ENCODE data around the gene AANAT. TPM values are rescaled to one million over a fixed set of nuclear protein-coding genes. Genes with fewer than 3 reads are reported as not detected.

The AANAT gene
- total RNA-seq, 1 experiment from 2014 or later = not detected

DNA sequence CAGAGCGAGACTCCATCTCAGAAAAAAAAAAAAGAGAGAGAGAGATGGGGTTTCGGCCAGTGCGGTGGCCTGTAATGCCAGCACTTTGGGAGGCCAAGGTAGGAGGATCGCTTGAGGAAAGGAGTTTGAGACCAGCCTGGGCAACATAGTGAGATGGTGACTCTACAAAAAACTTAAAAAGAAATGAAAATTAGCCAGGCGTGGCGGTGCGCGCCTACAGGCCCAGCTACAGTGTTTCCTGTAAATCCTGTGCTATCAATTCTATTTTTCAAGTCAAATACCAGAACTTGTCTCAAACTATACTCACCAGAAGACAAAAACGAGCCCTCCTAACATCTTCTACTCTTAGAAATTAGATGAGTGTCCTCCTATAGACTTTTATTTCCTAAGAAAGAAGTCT, 33.7 kb upstream of the AANAT start:
- Mint-ChIP-seq H3K27ac (ENCODE audit: unreplicated experiment) (no peak overlapping the region), H3K9me3 (ENCODE audit: low read depth, unreplicated experiment) (no peaks in the 10 kb centered on the region), H3K36me3 (ENCODE audit: insufficient read depth, unreplicated experiment) (no peaks in the 10 kb centered on the region), H3K4me3 (ENCODE audit: low read depth, unreplicated experiment) (no peak overlapping the region), H3K4me1 (ENCODE audit: low read depth, unreplicated experiment) (peaks cover 5% of the 10 kb centered on the region), H3K27me3 (ENCODE audit: unreplicated experiment) (no peaks in the 10 kb centered on the region)
- TF ChIP-seq, protein P1, sequence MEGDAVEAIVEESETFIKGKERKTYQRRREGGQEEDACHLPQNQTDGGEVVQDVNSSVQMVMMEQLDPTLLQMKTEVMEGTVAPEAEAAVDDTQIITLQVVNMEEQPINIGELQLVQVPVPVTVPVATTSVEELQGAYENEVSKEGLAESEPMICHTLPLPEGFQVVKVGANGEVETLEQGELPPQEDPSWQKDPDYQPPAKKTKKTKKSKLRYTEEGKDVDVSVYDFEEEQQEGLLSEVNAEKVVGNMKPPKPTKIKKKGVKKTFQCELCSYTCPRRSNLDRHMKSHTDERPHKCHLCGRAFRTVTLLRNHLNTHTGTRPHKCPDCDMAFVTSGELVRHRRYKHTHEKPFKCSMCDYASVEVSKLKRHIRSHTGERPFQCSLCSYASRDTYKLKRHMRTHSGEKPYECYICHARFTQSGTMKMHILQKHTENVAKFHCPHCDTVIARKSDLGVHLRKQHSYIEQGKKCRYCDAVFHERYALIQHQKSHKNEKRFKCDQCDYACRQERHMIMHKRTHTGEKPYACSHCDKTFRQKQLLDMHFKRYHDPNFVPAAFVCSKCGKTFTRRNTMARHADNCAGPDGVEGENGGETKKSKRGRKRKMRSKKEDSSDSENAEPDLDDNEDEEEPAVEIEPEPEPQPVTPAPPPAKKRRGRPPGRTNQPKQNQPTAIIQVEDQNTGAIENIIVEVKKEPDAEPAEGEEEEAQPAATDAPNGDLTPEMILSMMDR (IDR thresholded peaks at IDR 0.05; ENCODE audit: unreplicated experiment) = no peak
- no TSS peak for BruUV-seq (replicated peaks)
- no peak for DNase-seq
- intact Hi-C loops (cut with micrococcal nuclease; ENCODE audit: unreplicated experiment) = no loop called here
- CTCF ChIA-PET = no interaction called here

DNA sequence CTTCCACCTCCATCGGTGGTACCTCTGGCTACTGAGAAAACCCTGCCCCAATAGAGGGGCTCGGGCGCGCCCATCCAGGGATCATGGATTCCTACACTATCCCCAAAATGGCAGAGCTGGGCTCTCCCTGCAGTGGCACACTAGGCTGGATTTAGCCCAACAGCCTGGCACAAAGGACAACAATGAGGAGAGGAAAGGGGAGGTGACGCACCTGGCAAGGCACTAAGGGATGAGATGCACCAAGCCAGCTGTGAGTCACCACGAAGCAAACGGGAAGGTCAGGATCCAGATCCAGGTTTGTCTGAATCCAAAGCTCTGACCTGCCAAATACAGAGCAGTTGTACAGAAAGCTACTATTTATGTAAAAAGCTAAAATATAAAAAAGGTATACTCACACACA, 32.5 kb upstream of the AANAT start:
- H3K27me3 Mint-ChIP-seq (ENCODE audit: unreplicated experiment) = no peaks in the 10 kb centered on the region
- peaks cover 17% of the 10 kb centered on the region for H3K4me1 Mint-ChIP-seq (ENCODE audit: low read depth, unreplicated experiment)
- H3K27ac Mint-ChIP-seq (ENCODE audit: unreplicated experiment) = no peak overlapping the region
- no TSS peak for BruUV-seq (replicated peaks)
- H3K9me3 Mint-ChIP-seq (ENCODE audit: low read depth, unreplicated experiment) = no peaks in the 10 kb centered on the region
- DNase-seq = no peak
- H3K36me3 Mint-ChIP-seq (ENCODE audit: insufficient read depth, unreplicated experiment) = no peaks in the 10 kb centered on the region
- TF ChIP-seq, protein P1 (IDR thresholded peaks at IDR 0.05; ENCODE audit: unreplicated experiment) = no peak
- intact Hi-C loops (cut with micrococcal nuclease; ENCODE audit: unreplicated experiment) = no loop called here
- no peak overlapping the region for H3K4me3 Mint-ChIP-seq (ENCODE audit: low read depth, unreplicated experiment)
- CTCF ChIA-PET = interaction anchor here (0.7 to 1.5 kb wide), 3 partner anchors 14 to 65 kb away, joined by 3 to 6 read pairs (median 4); no protein-coding TSS in a partner anchor

DNA sequence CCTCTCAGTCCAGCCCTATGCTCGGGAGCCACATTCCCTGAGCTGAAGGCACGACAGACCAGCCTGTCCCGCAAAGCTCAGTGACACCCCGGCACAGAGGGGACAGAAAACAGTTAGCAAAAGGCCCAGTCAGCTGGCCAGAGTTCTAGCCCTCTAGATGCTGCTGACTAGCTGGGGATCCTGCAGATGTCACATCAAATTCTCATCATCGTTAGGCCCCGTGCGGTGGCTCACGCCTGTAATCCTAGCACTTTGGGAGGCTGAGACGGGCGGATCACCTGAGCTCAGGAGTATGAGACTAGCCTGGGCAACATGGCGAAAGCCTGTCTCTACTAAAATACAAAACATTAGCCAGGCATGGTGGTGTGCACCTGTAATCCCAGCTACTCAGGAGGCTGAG, 31.7 kb upstream of the AANAT start:
- H3K27me3 Mint-ChIP-seq (ENCODE audit: unreplicated experiment) = no peaks in the 10 kb centered on the region
- DNase-seq = no peak
- no peak overlapping the region for H3K4me3 Mint-ChIP-seq (ENCODE audit: low read depth, unreplicated experiment)
- CTCF ChIA-PET = interaction anchor here (1.5 kb wide), 1 partner anchor 18 kb away, joined by 3 read pairs; no protein-coding TSS in a partner anchor
- H3K27ac Mint-ChIP-seq (ENCODE audit: unreplicated experiment) = no peak overlapping the region
- H3K36me3 Mint-ChIP-seq (ENCODE audit: insufficient read depth, unreplicated experiment) = no peaks in the 10 kb centered on the region
- TF ChIP-seq, protein P1 (IDR thresholded peaks at IDR 0.05; ENCODE audit: unreplicated experiment) = no peak
- intact Hi-C loops (cut with micrococcal nuclease; ENCODE audit: unreplicated experiment) = no loop called here
- no peaks in the 10 kb centered on the region for H3K9me3 Mint-ChIP-seq (ENCODE audit: low read depth, unreplicated experiment)
- peaks cover 18% of the 10 kb centered on the region for H3K4me1 Mint-ChIP-seq (ENCODE audit: low read depth, unreplicated experiment)
- no TSS peak for BruUV-seq (replicated peaks)

DNA sequence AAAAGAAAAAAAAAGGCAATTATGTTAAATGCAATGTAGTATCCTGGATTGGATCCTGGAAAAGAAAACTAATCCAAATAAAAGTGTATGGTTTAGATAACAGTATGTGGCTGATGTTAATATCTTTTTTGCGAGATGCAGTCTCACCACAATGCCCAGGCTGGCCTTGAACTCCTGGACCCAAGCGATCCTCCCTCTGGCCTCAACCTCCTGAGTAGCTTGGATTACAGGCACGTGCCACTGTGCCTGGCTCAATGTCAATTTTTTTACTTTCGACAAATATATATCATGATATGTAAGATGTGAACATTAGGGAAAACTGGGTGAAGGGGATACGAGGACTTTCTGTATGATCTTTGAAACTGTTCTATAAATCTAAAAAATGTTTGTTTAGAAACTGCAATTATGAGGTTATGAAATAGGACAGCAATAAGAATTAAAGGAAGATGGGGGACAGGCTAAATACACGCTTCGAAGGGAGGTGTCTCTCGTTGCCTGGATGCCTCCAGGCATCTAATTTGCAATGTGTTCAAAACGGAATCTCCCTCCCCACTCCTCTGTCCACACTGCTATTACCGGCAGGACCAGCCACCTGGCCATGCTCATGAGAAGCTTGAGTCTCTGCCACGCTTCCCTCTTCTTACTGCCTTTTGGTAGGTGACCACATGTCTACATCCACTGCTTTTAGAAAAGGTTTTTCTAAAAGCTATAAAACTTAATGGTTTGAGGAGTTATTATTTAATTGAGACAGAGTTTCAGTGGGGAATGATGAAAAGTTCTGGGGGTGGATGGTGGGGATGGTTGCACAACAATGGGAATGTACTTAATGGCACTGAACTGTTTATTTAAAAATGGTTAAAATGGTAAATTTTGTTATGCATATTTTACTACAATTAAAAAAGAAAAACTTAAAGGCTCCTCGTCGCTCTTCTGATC, 29.7 kb upstream of the AANAT start:
- no peak for DNase-seq
- no peaks in the 10 kb centered on the region for H3K36me3 Mint-ChIP-seq (ENCODE audit: insufficient read depth, unreplicated experiment)
- H3K27ac Mint-ChIP-seq (ENCODE audit: unreplicated experiment) = no peak overlapping the region
- H3K27me3 Mint-ChIP-seq (ENCODE audit: unreplicated experiment) = no peaks in the 10 kb centered on the region
- no peak overlapping the region for H3K4me3 Mint-ChIP-seq (ENCODE audit: low read depth, unreplicated experiment)
- H3K9me3 Mint-ChIP-seq (ENCODE audit: low read depth, unreplicated experiment) = no peaks in the 10 kb centered on the region
- CTCF ChIA-PET = interaction anchor here (0.9 kb wide), 1 partner anchor 21 kb away, joined by 3 read pairs; no protein-coding TSS in a partner anchor
- BruUV-seq (replicated peaks) = no TSS peak
- TF ChIP-seq, protein P1 (IDR thresholded peaks at IDR 0.05; ENCODE audit: unreplicated experiment) = no peak
- peaks cover 28% of the 10 kb centered on the region for H3K4me1 Mint-ChIP-seq (ENCODE audit: low read depth, unreplicated experiment)
- intact Hi-C loops (cut with micrococcal nuclease; ENCODE audit: unreplicated experiment) = no loop called here
